HepG2 (cell line): ENCODE measurements around the gene CD300A. TPM values are rescaled to one million over a fixed set of nuclear protein-coding genes. Genes with fewer than 3 reads are reported as not detected.

Source experiments
- ATAC-seq: fragments of 200-7000 bp; cut with Tn5 transposase; 3 replicates; pipeline ENCODE4 v1.9.1; 2020; ENCODE audit warnings: mild to moderate bottlenecking, moderate library complexity
- BruUV-seq: library from RNA; stranded (reverse); fragments of 400-500 nt; replicated peaks from 2 replicates; lab custom pipeline; 2021; lab: Mats Ljungman, UMichigan
- CTCF ChIA-PET: fragments of 300-600 bp; formaldehyde crosslinking; extraction: SDS; loops from one replicate; lab custom pipeline; 2021; ENCODE audit warnings: low total read pairs, inconsistent platforms, low intra/inter-chr PET ratio; lab: Yijun Ruan, JAX
- POLR2A ChIA-PET: fragments of 350-600 bp; sonication (Branson Sonifier 250); formaldehyde crosslinking; loops from one replicate; lab custom pipeline; 2020; ENCODE audit warnings: antibody characterized with exemption, inconsistent platforms; lab: Yijun Ruan, JAX
- DNase-seq: peaks from one replicate; pipeline ENCODE4 v3.0.0-alpha.2; 2015; ENCODE audit warnings: low spot score
- FAIRE-seq: peaks from 3 replicates; lab custom pipeline; 2011; peaks lifted over from hg19 to GRCh38; lab: Jason Lieb, UNC
- H2AFZ ChIP-seq: one replicate; pipeline ENCODE4 v1.6.1; 2011; ENCODE audit warnings: low read length, inconsistent platforms
- H3K27ac ChIP-seq: fragments of 300-600 bp; 3 replicates; pipeline ENCODE4 v1.8.0; 2011; ENCODE audit warnings: mixed run types, mild to moderate bottlenecking, mixed read lengths, low read length, inconsistent platforms; ENCODE audit not compliant: insufficient read depth; ENCODE audit errors: extremely low read length
- H3K27me3 ChIP-seq, 2 experiments: fragments of 200-600 bp in 1 of 2; 2 replicates in 1 of 2; 3 replicates in 1 of 2; pipeline versions ENCODE4 v1.6.0 to v1.8.0; 2011; ENCODE audit warnings: low read length in 2 of 2, mild to moderate bottlenecking in 2 of 2, moderate library complexity in 2 of 2, inconsistent platforms in 1 of 2; ENCODE audit not compliant: insufficient read depth in 2 of 2, control insufficient read depth in 1 of 2
- H3K36me3 ChIP-seq, 2 experiments: fragments of 200-600 bp in 1 of 2; replicated peaks in 1 of 2; 2 replicates in 1 of 2; 3 replicates in 1 of 2; pipeline versions ENCODE4 v1.5.1 to v1.8.0; 2011; ENCODE audit warnings: low read length in 2 of 2, inconsistent platforms in 1 of 2; ENCODE audit not compliant: insufficient read depth in 2 of 2, control insufficient read depth in 1 of 2
- H3K4me1 ChIP-seq: 2 replicates; pipeline ENCODE4 v1.5.1; 2012; ENCODE audit warnings: low read length, inconsistent platforms; ENCODE audit not compliant: insufficient read depth
- H3K4me2 ChIP-seq: 2 replicates; pipeline ENCODE4 v1.6.0; 2011; ENCODE audit warnings: low read depth, low read length, inconsistent platforms
- H3K4me3 ChIP-seq, 3 experiments: fragments of 200-600 bp in 1 of 3; sonication (generic), shearing (Covaris generic) in 1 of 3; replicated peaks in 1 of 3; 2 replicates each; pipeline ENCODE4 v1.5.1; 2011 to 2016; ENCODE audit warnings: low read length in 3 of 3, inconsistent platforms in 2 of 3, low read depth in 2 of 3, mild to moderate bottlenecking in 2 of 3, control low read depth in 1 of 3, mixed read lengths in 1 of 3; ENCODE audit not compliant: insufficient read depth in 1 of 3
- H3K79me2 ChIP-seq: one replicate; pipeline ENCODE4 v1.6.1; 2011; ENCODE audit warnings: low read length, inconsistent platforms; ENCODE audit not compliant: insufficient read depth
- H3K9ac ChIP-seq: 2 replicates; pipeline ENCODE4 v1.6.0; 2011; ENCODE audit warnings: mild to moderate bottlenecking, low read depth, low read length, inconsistent platforms; ENCODE audit not compliant: insufficient read depth
- H3K9me3 ChIP-seq: 2 replicates; pipeline ENCODE4 v1.5.1; 2012; ENCODE audit warnings: mild to moderate bottlenecking, low read length
- H4K20me1 ChIP-seq: 2 replicates; pipeline ENCODE4 v1.6.0; 2011; ENCODE audit warnings: inconsistent platforms, mild to moderate bottlenecking, low read length, moderate library complexity; ENCODE audit not compliant: insufficient read depth
- ATF4 ChIP-seq, 2 experiments: fragments of 450-650 bp in 1 of 2; sonication (generic) in 1 of 2; formaldehyde crosslinking; IDR thresholded peaks; 2 replicates each; pipeline versions ENCODE4 v1.5.0 to v1.8.0; 2020 to 2022; ENCODE audit warnings: mild to moderate bottlenecking in 1 of 2, missing genetic modification reagents in 1 of 2
- CREM ChIP-seq, 2 experiments: sonication (generic) in 1 of 2; formaldehyde crosslinking in 1 of 2; IDR thresholded peaks; 2 replicates each; pipeline versions ENCODE4 v1.4.0 to v1.6.1; 2016 to 2020; ENCODE audit warnings: antibody characterized with exemption in 1 of 2, mild to moderate bottlenecking in 1 of 2, missing genetic modification reagents in 1 of 2
- DPF2 ChIP-seq: sonication (generic); formaldehyde crosslinking; IDR thresholded peaks from 2 replicates; pipeline ENCODE4 v1.4.0; 2020; ENCODE audit warnings: mild to moderate bottlenecking, low read depth, missing genetic modification reagents, borderline replicate concordance
- IRF2 ChIP-seq: IDR thresholded peaks from 2 replicates; pipeline ENCODE4 v1.6.1; 2018; ENCODE audit warnings: missing genetic modification reagents, missing compliant biosample characterization
- LRRFIP1 ChIP-seq: sonication (generic); formaldehyde crosslinking; conservative IDR thresholded peaks from 2 replicates; pipeline ENCODE4 v1.4.0; 2020; ENCODE audit warnings: missing genetic modification reagents
- ZBTB2 ChIP-seq: sonication (generic); formaldehyde crosslinking; IDR thresholded peaks from 2 replicates; pipeline ENCODE4 v1.8.0; 2022; ENCODE audit warnings: low read depth, missing genetic modification reagents
- ZBTB33 ChIP-seq: sonication (generic); formaldehyde crosslinking; IDR thresholded peaks from 2 replicates; pipeline ENCODE4 v1.4.0; 2020; ENCODE audit warnings: missing genetic modification reagents
- ZNF207 ChIP-seq: fragments of 450-650 bp; IDR thresholded peaks from 2 replicates; pipeline ENCODE4 v1.6.1; 2016; ENCODE audit warnings: antibody characterized with exemption, borderline replicate concordance
- ZNF557 ChIP-seq: sonication (generic); formaldehyde crosslinking; IDR thresholded peaks from 2 replicates; pipeline ENCODE4 v1.4.0; 2020; ENCODE audit warnings: missing genetic modification reagents
- ZNF605 ChIP-seq: sonication (generic); formaldehyde crosslinking; IDR thresholded peaks from 2 replicates; pipeline ENCODE4 v1.8.0; 2022; ENCODE audit warnings: mild to moderate bottlenecking, missing genetic modification reagents
- ZNF607 ChIP-seq: sonication (generic); formaldehyde crosslinking; IDR thresholded peaks from 2 replicates; pipeline ENCODE4 v1.5.1; 2020; ENCODE audit warnings: missing genetic modification reagents, mild to moderate bottlenecking, borderline replicate concordance
- ZNF776 ChIP-seq: sonication (generic); formaldehyde crosslinking; IDR thresholded peaks from 2 replicates; pipeline ENCODE4 v1.4.0; 2020; ENCODE audit warnings: mild to moderate bottlenecking, missing genetic modification reagents
- WGBS: methylation state at CpG from one replicate; pipeline ENCODE4 v1.1.6; 2017; ENCODE audit warnings: low lambda C conversion rate; 5-methylcytosine and 5-hydroxymethylcytosine counted together
- in situ Hi-C: cut with HindIII; loops from 2 replicates; pipeline ENCODE4 v1.10.0; 2017; ENCODE audit warnings: low pct_unique_long_range_greater_than_20kb; ENCODE audit not compliant: extremely low pct_ligation_motif_present
- intact Hi-C: fragments of 100-400 bp; cut with micrococcal nuclease; formaldehyde crosslinking; loops from one replicate; pipeline ENCODE4 v1.10.0; 2022; ENCODE audit not compliant: unreplicated experiment
- polyA plus RNA-seq, 8 experiments: library from polyadenylated mRNA; depleted of rRNA in 3 of 8; stranded (reverse) in 7 of 8; unstranded in 1 of 8; fragments of >200 nt; fragmentation: Illumina TruSeq in 4 of 8; extraction: Trizol in 4 of 8; gene quantifications; 2 replicates each; pipeline versions ENCODE4 v1.2.1 to v1.2.3, GENCODE V29; 2011 to 2016; ENCODE audit warnings: low read depth in 4 of 8, missing spikeins in 1 of 8, mixed read lengths in 1 of 8; ENCODE audit not compliant: insufficient read depth in 1 of 8
- total RNA-seq, 5 experiments: library from RNA; depleted of rRNA; stranded (reverse); fragments of >200 nt; fragmentation: Illumina TruSeq; extraction: Trizol; gene quantifications; 2 replicates each; pipeline ENCODE4 v1.2.3, GENCODE V29; 2016; ENCODE audit warnings: low read depth in 1 of 5

Gene CD300A
- total and polyA plus RNA-seq, 2 of the 13 experiments (the other 11 are each of a cell fraction or from before 2014, with no cell fraction given) = not detected

- TF ChIP-seq ZNF207 = no peak
- TF ChIP-seq, all 625 proteins: peak for 237
These were observed 12.0 kb upstream of the CD300A start (continued) for GRCh38 chr17:74454197-74455024.

GRCh38 chr17:74455025-74455545 lies 11.3 kb upstream of the CD300A start:
- WGBS = 6% methylated on average over 15 of the region's 15 CpGs
- intact Hi-C loops = loop anchor here (2.0 to 10.0 kb wide), 3 partner anchors 18 to 250 kb away; partner anchors contain the start of genes CD300LB and RPL38
- Histone ChIP-seq H3K27ac (no peak overlapping the region), H2AFZ (no peak overlapping the region), H3K79me2 (no peaks in the 10 kb centered on the region), H3K4me2 (peak overlapping the region; percentile 95), H3K9me3 (no peaks in the 10 kb centered on the region), H3K36me3 (no peaks in the 10 kb centered on the region; a peak in 1 of 5 replicates), H3K9ac (peak overlapping the region; percentile 68; the same call in 1 of the 2 replicates), H3K4me3 (peak overlapping the region; percentile 52 to 83 (median 62)), H4K20me1 (no peaks in the 10 kb centered on the region; the same call in 1 of the 2 replicates), H3K27me3 (peaks cover 3 to 19% of the 10 kb centered on the region in 2 experiments; a peak in 3 of 5 replicates), H3K4me1 (peaks cover 39% of the 10 kb centered on the region)
- FAIRE-seq (no peak), DNase-seq (no peak), ATAC-seq (no peak)
- ChIA-PET CTCF (interaction anchor here (4.8 kb wide), 1 partner anchor 75 kb away, joined by 141 read pairs; no protein-coding TSS in a partner anchor), POLR2A (interaction anchor here (1.3 to 6.2 kb wide), 12 partner anchors 12 to 282 kb away, joined by 4 to 126 read pairs (median 14); partner anchors contain the start of gene RAB37)
- BruUV-seq = no TSS peak
- in situ Hi-C loops = loop anchor here (5.0 kb wide), 1 partner anchor 78 kb away; no protein-coding TSS in a partner anchor
- TF ChIP-seq CREM (IDR thresholded peaks at IDR 0.05) (no peak), CREM (CRISPR knock-in tag; IDR thresholded peaks at IDR 0.05) (no peak), ZNF605 (CRISPR knock-in tag) (no peak), ZBTB2 (no peak), ZNF776 (0 out of 2 replicates have a peak, but pooled peaks have one; percentile 8), ATF4 (CRISPR knock-in tag; IDR thresholded peaks at IDR 0.05) (no peak), LRRFIP1 (CRISPR knock-in tag) (no peak), IRF2 (CRISPR knock-in tag) (0 out of 2 replicates have a peak, but pooled peaks have one; percentile 12), ZNF607 (CRISPR knock-in tag) (0 out of 2 replicates have a peak, but pooled peaks have one; percentile 7), ZBTB33 (CRISPR knock-in tag) (no peak), ZNF557 (no peak), DPF2 (no peak)
